ENCODE measurements around the gene ADCK1.

ADCK1 gene

GRCh38 chr14:77843195-77843594 is 43.3 kb downstream of the ADCK1 start:
- no peak for DNase-seq (ENCODE audit: extremely low read depth, low read depth)

GRCh38 chr14:77843651-77844050 is 43.7 kb downstream of the ADCK1 start:
- TF ChIP-seq CTCF (IDR thresholded peaks at IDR 0.05; ENCODE audit: low read depth, low read length), result no peak
- no peak for DNase-seq (ENCODE audit: extremely low read depth, low read depth)

More at GRCh38 chr14:77843195-77843594, 43.3 kb downstream of the ADCK1 start:
- no peak for TF ChIP-seq CTCF (IDR thresholded peaks at IDR 0.05; ENCODE audit: low read depth, low read length)

- no peak for DNase-seq (ENCODE audit: extremely low read depth, low read depth)
- no peak for TF ChIP-seq CTCF (IDR thresholded peaks at IDR 0.05; ENCODE audit: low read depth, low read length)
Measured at GRCh38 chr14:77844802-77845201, 44.9 kb downstream of the ADCK1 start.

- no peak for DNase-seq (ENCODE audit: extremely low read depth, low read depth)
Measured at GRCh38 chr14:77848031-77848430, 48.1 kb downstream of the ADCK1 start.

GRCh38 chr14:77849711-77850110 is 49.8 kb downstream of the ADCK1 start:
- no peak for DNase-seq (ENCODE audit: extremely low read depth, low read depth)
- no peak for TF ChIP-seq CTCF (IDR thresholded peaks at IDR 0.05; ENCODE audit: low read depth, low read length)

More at GRCh38 chr14:77848031-77848430, 48.1 kb downstream of the ADCK1 start:
- no peak for TF ChIP-seq CTCF (IDR thresholded peaks at IDR 0.05; ENCODE audit: low read depth, low read length)

GRCh38 chr14:77853919-77854318 is 54.0 kb downstream of the ADCK1 start:
- DNase-seq (ENCODE audit: extremely low read depth, low read depth), result no peak
- TF ChIP-seq CTCF (IDR thresholded peaks at IDR 0.05; ENCODE audit: low read depth, low read length), result no peak

GRCh38 chr14:77856941-77857340 is 57.0 kb downstream of the ADCK1 start:
- DNase-seq (ENCODE audit: extremely low read depth, low read depth), result no peak
- TF ChIP-seq CTCF (IDR thresholded peaks at IDR 0.05; ENCODE audit: low read depth, low read length), result no peak

All from AG09319 (cell line).